22Rv1 (cell line): ENCODE measurements around the gene DNMT3A.

Experiments used
- CTCF ChIP-seq: fragments of 450-650 bp; IDR thresholded peaks from 2 replicates; pipeline ENCODE4 v1.5.1; 2017; ENCODE audit warnings: mild to moderate bottlenecking
- ZFX ChIP-seq: fragments of 450-650 bp; IDR thresholded peaks from 2 replicates; pipeline ENCODE4 v1.6.1; 2017; ENCODE audit warnings: antibody characterized with exemption, borderline replicate concordance

- TF ChIP-seq CTCF (no peak), ZFX (no peak)
These were observed 79.4 kb downstream of the DNMT3A start for GRCh38 chr2:25262288-25262687.
